Measurements from ENCODE around the gene MEGF10. TPM values are rescaled to one million over a fixed set of nuclear protein-coding genes. Genes with fewer than 3 reads are reported as not detected.
A peak's percentile ranks its signal among the peaks of the same experiment; 100 is the strongest.

MEGF10 gene
- polyA plus RNA-seq, 1 donor from 2014 or later, result 0.05 TPM

DNA sequence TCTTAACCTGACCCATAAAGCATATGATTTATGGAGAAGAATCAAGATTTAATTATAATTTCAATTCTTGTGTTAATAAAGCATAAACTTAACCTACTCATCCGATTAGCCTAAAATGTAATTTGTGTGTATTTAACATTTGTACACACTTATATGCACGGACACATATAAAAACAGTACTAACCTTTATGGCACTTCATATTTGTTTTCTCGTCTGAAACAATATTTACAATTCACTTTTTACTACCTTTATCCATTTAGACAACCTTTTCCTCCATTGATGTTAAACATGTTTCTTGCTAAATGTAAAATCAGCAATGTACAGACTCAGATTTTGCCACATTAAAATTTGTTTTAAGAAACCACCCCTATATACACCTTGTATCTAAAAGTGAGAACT is 22.8 kb downstream of the MEGF10 start:
- no peaks in the 10 kb centered on the region for H3K79me2 ChIP-seq (replicated peaks; ENCODE audit: insufficient read depth, low read length)
- no peak overlapping the region for H3K4me2 ChIP-seq (ENCODE audit: low read length)
- no peak overlapping the region for H3K4me3 ChIP-seq (ENCODE audit: low read length)
- no peaks in the 10 kb centered on the region for H3K9me3 ChIP-seq (ENCODE audit: low read length)
- no peaks in the 10 kb centered on the region for H3K27me3 ChIP-seq (ENCODE audit: insufficient read depth, low read depth, low read length)
- no peaks in the 10 kb centered on the region for H4K20me1 ChIP-seq (ENCODE audit: insufficient read depth)
- no peak overlapping the region for H3K27ac ChIP-seq (ENCODE audit: low read length)
- H3K9ac ChIP-seq (ENCODE audit: low read length), result no peak overlapping the region
- no peak overlapping the region for H2AFZ ChIP-seq (ENCODE audit: low read depth, low read length)
- no peak for TF ChIP-seq POLR2AphosphoS5 (IDR thresholded peaks at IDR 0.05)
- TF ChIP-seq, protein P1, sequence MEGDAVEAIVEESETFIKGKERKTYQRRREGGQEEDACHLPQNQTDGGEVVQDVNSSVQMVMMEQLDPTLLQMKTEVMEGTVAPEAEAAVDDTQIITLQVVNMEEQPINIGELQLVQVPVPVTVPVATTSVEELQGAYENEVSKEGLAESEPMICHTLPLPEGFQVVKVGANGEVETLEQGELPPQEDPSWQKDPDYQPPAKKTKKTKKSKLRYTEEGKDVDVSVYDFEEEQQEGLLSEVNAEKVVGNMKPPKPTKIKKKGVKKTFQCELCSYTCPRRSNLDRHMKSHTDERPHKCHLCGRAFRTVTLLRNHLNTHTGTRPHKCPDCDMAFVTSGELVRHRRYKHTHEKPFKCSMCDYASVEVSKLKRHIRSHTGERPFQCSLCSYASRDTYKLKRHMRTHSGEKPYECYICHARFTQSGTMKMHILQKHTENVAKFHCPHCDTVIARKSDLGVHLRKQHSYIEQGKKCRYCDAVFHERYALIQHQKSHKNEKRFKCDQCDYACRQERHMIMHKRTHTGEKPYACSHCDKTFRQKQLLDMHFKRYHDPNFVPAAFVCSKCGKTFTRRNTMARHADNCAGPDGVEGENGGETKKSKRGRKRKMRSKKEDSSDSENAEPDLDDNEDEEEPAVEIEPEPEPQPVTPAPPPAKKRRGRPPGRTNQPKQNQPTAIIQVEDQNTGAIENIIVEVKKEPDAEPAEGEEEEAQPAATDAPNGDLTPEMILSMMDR (IDR thresholded peaks at IDR 0.05; ENCODE audit: poor library complexity, severe bottlenecking), result no peak
- no peak for TF ChIP-seq EZH2 (IDR thresholded peaks at IDR 0.05; ENCODE audit: borderline replicate concordance, insufficient read depth, low read length, poor library complexity, severe bottlenecking)
- no peaks in the 10 kb centered on the region for H3F3A ChIP-seq (ENCODE audit: insufficient read depth, low read length, poor library complexity, severe bottlenecking)
- H3K36me3 ChIP-seq (ENCODE audit: insufficient read depth, low read length), result no peaks in the 10 kb centered on the region
- H3K9me2 ChIP-seq (ENCODE audit: insufficient read depth, low read length), result no peaks in the 10 kb centered on the region

DNA sequence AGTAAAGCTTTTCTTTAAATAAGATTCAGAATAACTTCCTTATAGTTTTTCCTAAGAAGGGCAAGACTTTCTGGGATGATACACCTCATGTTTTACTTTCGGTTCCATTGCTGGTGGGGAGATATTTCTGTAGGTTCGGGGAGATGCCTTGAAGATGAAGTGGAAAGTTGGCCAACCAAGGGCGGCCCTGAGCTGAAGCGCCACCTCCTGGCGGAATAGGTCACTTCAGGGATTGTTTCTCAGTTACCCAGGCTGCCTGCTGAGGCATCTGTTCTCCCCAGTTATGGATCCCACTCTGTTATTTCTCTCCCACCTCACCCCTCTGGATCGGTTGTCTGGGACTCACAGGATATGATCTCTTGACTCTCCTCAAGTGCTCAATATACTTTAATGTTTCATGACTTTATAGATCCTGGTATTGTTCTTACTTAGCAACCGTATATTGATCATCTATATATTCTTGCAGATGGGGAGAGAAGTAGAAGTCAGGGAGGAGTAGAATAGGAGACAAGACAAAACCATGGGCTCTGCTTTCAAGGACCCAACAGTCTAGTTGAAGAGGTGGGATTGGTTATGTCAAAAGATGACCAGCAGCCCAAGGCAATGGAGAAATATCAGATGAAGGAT is 23.4 kb downstream of the MEGF10 start:
- H3K36me3 ChIP-seq (ENCODE audit: insufficient read depth, low read length), result no peaks in the 10 kb centered on the region
- H3K9me3 ChIP-seq (ENCODE audit: low read length), result no peaks in the 10 kb centered on the region
- no peak overlapping the region for H3K4me2 ChIP-seq (ENCODE audit: low read length)
- TF ChIP-seq TAF1 (IDR thresholded peaks at IDR 0.05; ENCODE audit: low read depth) (no peak), RAD21 (conservative IDR thresholded peaks at IDR 0.05) (no peak), POLR2AphosphoS5 (IDR thresholded peaks at IDR 0.05) (no peak)
- TF ChIP-seq, protein P1 (IDR thresholded peaks at IDR 0.05; ENCODE audit: poor library complexity, severe bottlenecking), result peak; percentile 24
- no peaks in the 10 kb centered on the region for H3K27me3 ChIP-seq (ENCODE audit: insufficient read depth, low read depth, low read length)
- no peak overlapping the region for H3K27ac ChIP-seq (ENCODE audit: low read length)
- no peak overlapping the region for H3K4me3 ChIP-seq (ENCODE audit: low read length)
- H2AFZ ChIP-seq (ENCODE audit: low read depth, low read length), result no peak overlapping the region
- H3K9ac ChIP-seq (ENCODE audit: low read length), result no peak overlapping the region
- H4K20me1 ChIP-seq (ENCODE audit: insufficient read depth), result no peaks in the 10 kb centered on the region
- no peaks in the 10 kb centered on the region for H3K9me2 ChIP-seq (ENCODE audit: insufficient read depth, low read length)
- H3K79me2 ChIP-seq (replicated peaks; ENCODE audit: insufficient read depth, low read length), result no peaks in the 10 kb centered on the region
- no peaks in the 10 kb centered on the region for H3F3A ChIP-seq (ENCODE audit: insufficient read depth, low read length, poor library complexity, severe bottlenecking)

DNA sequence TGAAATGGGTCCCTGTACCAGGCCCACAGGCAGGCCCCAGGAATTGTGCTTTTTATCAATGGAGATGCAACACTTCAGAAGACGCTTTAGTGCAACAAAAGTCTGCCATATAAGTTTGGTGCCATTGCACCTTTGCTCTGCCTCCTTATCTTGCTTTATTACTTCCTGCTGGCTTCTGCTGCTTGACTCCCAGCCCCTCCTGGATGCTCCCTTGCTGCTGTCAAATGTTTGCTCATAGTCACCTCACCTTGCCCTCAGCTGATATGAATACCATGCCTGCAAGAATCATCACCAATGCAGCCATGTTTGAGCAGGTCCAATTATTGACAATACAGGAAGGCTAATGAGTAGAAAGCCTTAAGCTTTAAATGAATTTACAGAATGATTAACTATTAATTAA is 25.4 kb downstream of the MEGF10 start:
- H3K27me3 ChIP-seq (ENCODE audit: insufficient read depth, low read depth, low read length), result no peaks in the 10 kb centered on the region
- no peaks in the 10 kb centered on the region for H3K9me2 ChIP-seq (ENCODE audit: insufficient read depth, low read length)
- H3F3A ChIP-seq (ENCODE audit: insufficient read depth, low read length, poor library complexity, severe bottlenecking), result no peaks in the 10 kb centered on the region
- H3K36me3 ChIP-seq (ENCODE audit: insufficient read depth, low read length), result no peaks in the 10 kb centered on the region
- H3K4me2 ChIP-seq (ENCODE audit: low read length), result no peak overlapping the region
- no peak overlapping the region for H3K9ac ChIP-seq (ENCODE audit: low read length)
- no peaks in the 10 kb centered on the region for H3K79me2 ChIP-seq (replicated peaks; ENCODE audit: insufficient read depth, low read length)
- no peak overlapping the region for H2AFZ ChIP-seq (ENCODE audit: low read depth, low read length)
- H3K27ac ChIP-seq (ENCODE audit: low read length), result no peak overlapping the region
- no peaks in the 10 kb centered on the region for H4K20me1 ChIP-seq (ENCODE audit: insufficient read depth)
- H3K4me3 ChIP-seq (ENCODE audit: low read length), result no peak overlapping the region
- H3K9me3 ChIP-seq (ENCODE audit: low read length), result no peaks in the 10 kb centered on the region
- TF ChIP-seq SMC3 (conservative IDR thresholded peaks at IDR 0.05; ENCODE audit: poor library complexity) (no peak), MXI1 (conservative IDR thresholded peaks at IDR 0.05; ENCODE audit: poor library complexity, severe bottlenecking) (no peak), EZH2 (IDR thresholded peaks at IDR 0.05; ENCODE audit: borderline replicate concordance, insufficient read depth, low read length, poor library complexity, severe bottlenecking) (no peak), EP300 (conservative IDR thresholded peaks at IDR 0.05; ENCODE audit: poor library complexity, severe bottlenecking) (no peak), RAD21 (conservative IDR thresholded peaks at IDR 0.05) (no peak), POLR2AphosphoS5 (IDR thresholded peaks at IDR 0.05) (no peak), TAF1 (IDR thresholded peaks at IDR 0.05; ENCODE audit: low read depth) (no peak)
- TF ChIP-seq, protein P1 (IDR thresholded peaks at IDR 0.05; ENCODE audit: poor library complexity, severe bottlenecking), result no peak
- TF ChIP-seq, protein P2, sequence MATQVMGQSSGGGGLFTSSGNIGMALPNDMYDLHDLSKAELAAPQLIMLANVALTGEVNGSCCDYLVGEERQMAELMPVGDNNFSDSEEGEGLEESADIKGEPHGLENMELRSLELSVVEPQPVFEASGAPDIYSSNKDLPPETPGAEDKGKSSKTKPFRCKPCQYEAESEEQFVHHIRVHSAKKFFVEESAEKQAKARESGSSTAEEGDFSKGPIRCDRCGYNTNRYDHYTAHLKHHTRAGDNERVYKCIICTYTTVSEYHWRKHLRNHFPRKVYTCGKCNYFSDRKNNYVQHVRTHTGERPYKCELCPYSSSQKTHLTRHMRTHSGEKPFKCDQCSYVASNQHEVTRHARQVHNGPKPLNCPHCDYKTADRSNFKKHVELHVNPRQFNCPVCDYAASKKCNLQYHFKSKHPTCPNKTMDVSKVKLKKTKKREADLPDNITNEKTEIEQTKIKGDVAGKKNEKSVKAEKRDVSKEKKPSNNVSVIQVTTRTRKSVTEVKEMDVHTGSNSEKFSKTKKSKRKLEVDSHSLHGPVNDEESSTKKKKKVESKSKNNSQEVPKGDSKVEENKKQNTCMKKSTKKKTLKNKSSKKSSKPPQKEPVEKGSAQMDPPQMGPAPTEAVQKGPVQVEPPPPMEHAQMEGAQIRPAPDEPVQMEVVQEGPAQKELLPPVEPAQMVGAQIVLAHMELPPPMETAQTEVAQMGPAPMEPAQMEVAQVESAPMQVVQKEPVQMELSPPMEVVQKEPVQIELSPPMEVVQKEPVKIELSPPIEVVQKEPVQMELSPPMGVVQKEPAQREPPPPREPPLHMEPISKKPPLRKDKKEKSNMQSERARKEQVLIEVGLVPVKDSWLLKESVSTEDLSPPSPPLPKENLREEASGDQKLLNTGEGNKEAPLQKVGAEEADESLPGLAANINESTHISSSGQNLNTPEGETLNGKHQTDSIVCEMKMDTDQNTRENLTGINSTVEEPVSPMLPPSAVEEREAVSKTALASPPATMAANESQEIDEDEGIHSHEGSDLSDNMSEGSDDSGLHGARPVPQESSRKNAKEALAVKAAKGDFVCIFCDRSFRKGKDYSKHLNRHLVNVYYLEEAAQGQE (IDR thresholded peaks at IDR 0.05; ENCODE audit: borderline replicate concordance), result no peak

Measured in neural cell (in vitro differentiated cells).